ENCODE results near the gene MYO9B.

MYO9B gene

GRCh38 chr19:17075035-17075863 lies at the start of gene MYO9B, which contains the start of gene HAUS8:
Gene MYO9B (plus strand): TSS chr19:17075777. CDS start chr19:17101718, 25,941 bp downstream.
Gene HAUS8 (minus strand): TSS chr19:17075452. CDS start chr19:17075422, 30 bp downstream.
- peak; percentile 99 for DNase-seq (ENCODE audit: low spot score)
- in situ Hi-C loops (cut with MboI; ENCODE audit: low pct_unique_long_range_greater_than_20kb, low sequenced_read_pairs, unreplicated experiment), result no loop called here
- no peak for TF ChIP-seq CTCF (IDR thresholded peaks at IDR 0.05; ENCODE audit: extremely low read depth, insufficient read depth, missing control alignments)

- TF ChIP-seq CTCF (IDR thresholded peaks at IDR 0.05; ENCODE audit: extremely low read depth, insufficient read depth, missing control alignments), result no peak
- in situ Hi-C loops (cut with MboI; ENCODE audit: low pct_unique_long_range_greater_than_20kb, low sequenced_read_pairs, unreplicated experiment), result no loop called here
- no peak for DNase-seq (ENCODE audit: low spot score)
Observed at GRCh38 chr19:17025991-17026658, 49.5 kb upstream of the MYO9B start.

GRCh38 chr19:17026706-17027534 lies 48.7 kb upstream of the MYO9B start, which contains the start of gene CPAMD8:
Gene CPAMD8 (minus strand): TSS chr19:17026810. CDS start chr19:17026642, 168 bp downstream.
- no peak for TF ChIP-seq CTCF (IDR thresholded peaks at IDR 0.05; ENCODE audit: extremely low read depth, insufficient read depth, missing control alignments)
- in situ Hi-C loops (cut with MboI; ENCODE audit: low pct_unique_long_range_greater_than_20kb, low sequenced_read_pairs, unreplicated experiment), result no loop called here
- no peak for DNase-seq (ENCODE audit: low spot score)

GRCh38 chr19:17027535-17027975 lies 48.0 kb upstream of the MYO9B start:
- in situ Hi-C loops (cut with MboI; ENCODE audit: low pct_unique_long_range_greater_than_20kb, low sequenced_read_pairs, unreplicated experiment), result no loop called here
- no peak for TF ChIP-seq CTCF (IDR thresholded peaks at IDR 0.05; ENCODE audit: extremely low read depth, insufficient read depth, missing control alignments)
- DNase-seq (ENCODE audit: low spot score), result no peak

GRCh38 chr19:17031741-17032140 lies 43.8 kb upstream of the MYO9B start:
- no peak for TF ChIP-seq CTCF (IDR thresholded peaks at IDR 0.05; ENCODE audit: extremely low read depth, insufficient read depth, missing control alignments)
- in situ Hi-C loops (cut with MboI; ENCODE audit: low pct_unique_long_range_greater_than_20kb, low sequenced_read_pairs, unreplicated experiment), result no loop called here
- DNase-seq (ENCODE audit: low spot score), result no peak

- no peak for TF ChIP-seq CTCF (IDR thresholded peaks at IDR 0.05; ENCODE audit: extremely low read depth, insufficient read depth, missing control alignments)
- in situ Hi-C loops (cut with MboI; ENCODE audit: low pct_unique_long_range_greater_than_20kb, low sequenced_read_pairs, unreplicated experiment), result no loop called here
- no peak for DNase-seq (ENCODE audit: low spot score)
Observed at GRCh38 chr19:17035842-17036424, 39.6 kb upstream of the MYO9B start.
